GM12874 (cell line): Measurements from ENCODE around the gene RASA1.

Source experiments
- CTCF ChIP-seq: IDR thresholded peaks from 2 replicates; pipeline ENCODE4 v1.5.1; 2011; ENCODE audit warnings: low read depth, mild to moderate bottlenecking, control low read depth, low read length, moderate library complexity; ENCODE audit not compliant: insufficient read depth

The RASA1 gene

DNA sequence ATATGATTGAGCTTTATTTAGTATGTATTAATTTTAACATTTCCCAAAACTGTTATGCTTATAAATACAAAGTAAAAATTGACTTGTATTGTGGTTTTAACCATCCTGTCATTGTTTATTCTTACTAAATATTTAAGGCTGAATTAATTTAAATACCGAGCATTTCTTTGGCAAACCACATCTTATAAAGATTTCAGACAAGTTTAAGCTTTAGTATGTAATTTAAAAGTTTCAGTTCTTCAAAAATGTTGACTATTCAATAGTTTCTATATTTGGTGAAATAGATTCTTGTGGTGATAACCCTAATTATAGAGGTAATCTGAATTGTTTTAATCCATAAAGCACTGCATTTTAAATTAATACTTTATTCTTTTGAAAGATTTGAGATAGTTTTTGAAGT lies 79.6 kb downstream of the RASA1 start:
- no peak for TF ChIP-seq CTCF

DNA sequence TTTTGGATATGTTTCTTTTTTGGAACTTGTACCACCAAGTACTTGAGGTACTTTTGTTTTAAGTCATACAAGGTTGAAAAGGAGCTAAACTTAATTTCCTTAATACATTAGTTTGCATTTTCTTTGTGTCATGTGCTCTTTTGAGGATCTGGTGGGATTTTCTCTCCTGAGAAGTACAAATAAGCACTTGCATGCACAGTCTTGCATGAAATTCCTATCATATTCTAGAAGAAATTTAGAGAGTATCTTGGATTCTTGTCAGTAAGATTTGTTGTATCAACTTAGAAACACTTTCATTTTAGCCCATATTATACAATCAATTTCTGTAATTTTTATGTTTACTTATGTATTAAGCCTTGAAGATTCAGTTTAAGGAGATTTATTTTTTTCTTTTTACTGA lies 80.2 kb downstream of the RASA1 start:
- TF ChIP-seq CTCF = no peak

DNA sequence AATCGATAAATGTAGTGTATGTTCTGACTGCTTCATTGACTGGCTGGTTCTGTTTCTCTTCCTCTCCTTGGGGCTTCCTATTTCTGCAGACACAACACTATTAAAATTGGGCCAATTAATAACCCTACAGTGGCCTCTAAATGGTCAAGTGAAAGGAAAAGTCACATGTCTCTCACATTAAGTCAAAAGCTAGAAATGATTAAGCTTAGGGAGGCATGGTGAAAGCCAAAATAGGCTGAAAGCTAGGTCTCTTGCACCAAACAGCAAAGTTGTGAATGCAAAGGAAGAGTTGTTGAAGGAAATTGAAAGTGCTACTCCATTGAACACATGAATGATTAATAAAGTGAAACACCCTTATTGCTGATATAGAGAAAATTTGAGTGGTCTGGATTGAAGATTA lies 86.8 kb downstream of the RASA1 start:
- TF ChIP-seq CTCF = no peak

DNA sequence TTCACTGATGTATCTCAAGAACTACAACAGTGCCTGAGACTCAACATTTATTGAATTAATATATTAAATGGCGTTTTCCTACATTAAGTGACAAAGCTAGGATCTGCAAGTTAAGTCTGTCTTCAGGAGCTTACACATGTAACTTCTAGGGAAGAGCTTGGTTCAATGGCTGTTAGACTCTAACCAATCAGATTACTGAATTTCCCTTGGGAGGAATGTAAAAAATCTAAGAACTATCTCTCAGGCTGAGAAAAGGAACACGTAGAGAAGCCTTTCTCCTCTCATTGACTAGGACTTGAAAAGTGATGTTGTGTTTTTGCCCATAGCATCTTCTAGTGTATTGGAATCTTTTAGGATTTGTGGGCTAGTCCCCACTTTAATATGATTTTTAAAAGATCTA lies 91.4 kb downstream of the RASA1 start:
- no peak for TF ChIP-seq CTCF

DNA sequence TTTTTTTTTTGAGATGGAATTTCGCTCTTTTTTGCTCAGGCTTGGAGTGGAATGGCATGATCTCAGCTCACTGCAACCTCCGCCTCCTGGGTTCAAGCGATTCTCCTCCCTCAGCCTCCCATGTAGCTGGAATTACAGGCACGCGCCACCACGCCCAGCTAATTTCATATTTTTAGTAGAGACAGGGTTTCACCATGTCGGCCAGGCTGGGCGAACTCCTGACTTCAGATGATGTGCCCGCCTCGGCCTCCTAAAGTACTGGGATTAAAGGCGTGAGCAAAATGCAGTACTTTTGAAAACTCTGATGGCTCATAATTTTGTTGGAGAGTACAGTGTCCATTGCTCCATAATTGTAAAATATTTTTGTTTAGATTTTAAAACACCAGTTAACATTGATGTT lies 92.4 kb downstream of the RASA1 start:
- no peak for TF ChIP-seq CTCF

DNA sequence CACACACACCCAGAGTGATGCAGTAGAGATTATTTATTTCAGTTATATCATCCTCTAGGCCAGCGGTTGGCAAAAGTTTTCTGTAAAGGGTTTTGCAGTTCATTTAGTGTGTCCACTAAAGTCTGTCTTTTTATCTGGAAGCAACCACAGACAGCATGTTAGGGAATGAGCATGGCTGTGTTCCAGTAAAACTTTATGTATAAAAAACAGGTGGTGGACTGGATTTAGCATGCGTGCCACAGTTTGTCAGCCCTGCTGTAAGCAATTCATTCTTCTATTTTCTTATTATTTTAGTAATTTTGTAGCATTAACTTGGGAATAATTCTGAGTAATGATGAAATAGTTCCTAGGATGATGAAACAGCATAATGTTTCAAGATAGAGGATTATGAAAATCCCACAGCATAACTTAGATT lies 93.4 kb downstream of the RASA1 start:
- TF ChIP-seq CTCF = no peak

- TF ChIP-seq CTCF = no peak
Observed at GRCh38 chr5:87361536-87362213, 94.0 kb downstream of the RASA1 start.

DNA sequence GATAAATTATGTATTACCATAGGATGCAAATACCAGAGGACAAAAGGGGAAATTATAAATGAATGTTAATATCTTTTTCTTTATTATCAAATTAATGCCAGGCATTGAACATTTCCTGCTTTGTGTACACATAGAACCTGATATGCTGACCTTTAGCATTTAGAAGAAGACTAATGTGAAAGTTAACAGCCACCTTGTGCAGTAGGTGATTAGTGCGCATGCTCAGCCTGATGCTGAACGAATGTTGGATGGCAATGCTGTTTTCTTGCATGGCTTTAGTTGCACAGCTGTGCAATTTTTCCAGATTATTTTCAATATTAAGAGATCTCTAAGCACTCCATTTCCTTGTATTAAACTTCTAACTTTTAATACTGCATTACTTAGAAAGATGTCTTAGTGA lies 99.6 kb downstream of the RASA1 start:
- no peak for TF ChIP-seq CTCF
